ENCODE data around the gene MYO18B. TPM values are rescaled to one million over a fixed set of nuclear protein-coding genes. Genes with fewer than 3 reads are reported as not detected.

The MYO18B gene
- total RNA-seq, 1 experiment from 2014 or later, result 0.05 TPM

- no peaks in the 10 kb centered on the region for H3K27me3 ChIP-seq (ENCODE audit: insufficient read depth, low read length)
- no peaks in the 10 kb centered on the region for H4K20me1 ChIP-seq (ENCODE audit: insufficient read depth)
- H3K27ac ChIP-seq (ENCODE audit: low read depth, low read length), result no peak overlapping the region
- no TSS peak for BruUV-seq (replicated peaks)
- no peak overlapping the region for H3K4me2 ChIP-seq (ENCODE audit: low read length)
- DNase-seq (ENCODE audit: low read depth, low spot score) (no peak), ATAC-seq (no peak)
- no peaks in the 10 kb centered on the region for H3K79me2 ChIP-seq (ENCODE audit: insufficient read depth, low read length)
- no peaks in the 10 kb centered on the region for H3K36me3 ChIP-seq (ENCODE audit: control insufficient read depth in 1 of 2, insufficient read depth in 2 of 2, low read length in 2 of 2)
- POLR2A ChIA-PET, result no interaction called here
- H3K4me1 ChIP-seq (ENCODE audit: control insufficient read depth in 1 of 2, insufficient read depth in 2 of 2, low read length in 2 of 2), result no peaks in the 10 kb centered on the region
- RAD21 ChIA-PET (ENCODE audit: low non-redundant PET in 1 of 2, low total read pairs in 2 of 2, uncharacterized antibody in 2 of 2, unreplicated experiment in 2 of 2), result interaction anchor here in 1 of 2 experiments (0.6 kb wide), 1 partner anchor 221 kb away, joined by 3 read pairs; no protein-coding TSS in a partner anchor
- CTCF ChIA-PET, result no interaction called here
- no peak overlapping the region for H2AFZ ChIP-seq (ENCODE audit: low read depth, low read length, poor library complexity, severe bottlenecking)
- H3K9ac ChIP-seq (ENCODE audit: low read length), result no peak overlapping the region
- TF ChIP-seq EGR1 (IDR thresholded peaks at IDR 0.05; ENCODE audit: low read depth) (no peak), SP1 (IDR thresholded peaks at IDR 0.05; ENCODE audit: low read depth) (no peak), ZNF274 (IDR thresholded peaks at IDR 0.05; ENCODE audit: low read depth, low read length) (no peak), ZBTB33 (IDR thresholded peaks at IDR 0.05; ENCODE audit: extremely low read depth, insufficient replicate concordance, low read length) (no peak), ELF1 (IDR thresholded peaks at IDR 0.05; ENCODE audit: borderline replicate concordance, low read depth) (no peak), POLR2A (IDR thresholded peaks at IDR 0.05; ENCODE audit: borderline replicate concordance, extremely low read depth, insufficient read depth, insufficient read length) (no peak)
- no peaks in the 10 kb centered on the region for H3K9me2 ChIP-seq (ENCODE audit: insufficient read depth)
- intact Hi-C loops (cut with micrococcal nuclease), result no loop called here
- no peaks in the 10 kb centered on the region for H3K9me3 ChIP-seq (ENCODE audit: control insufficient read depth in 1 of 2, insufficient read depth in 1 of 2, low read depth in 1 of 2, low read length in 2 of 2)
- no peak overlapping the region for H3K4me3 ChIP-seq (replicated peaks in 1 of 2; ENCODE audit: low read depth in 1 of 2, low read length in 2 of 2)
These were observed 44.8 kb upstream of the MYO18B start for GRCh38 chr22:25697181-25697664.

GRCh38 chr22:25697978-25698377, 44.0 kb upstream of the MYO18B start:
- DNase-seq (ENCODE audit: low read depth, low spot score) (no peak), ATAC-seq (no peak)
- no TSS peak for BruUV-seq (replicated peaks)
- RAD21 ChIA-PET (ENCODE audit: low non-redundant PET in 1 of 2, low total read pairs in 2 of 2, uncharacterized antibody in 2 of 2, unreplicated experiment in 2 of 2), result interaction anchor here in 1 of 2 experiments (0.6 kb wide), 1 partner anchor 221 kb away, joined by 3 read pairs; no protein-coding TSS in a partner anchor
- Histone ChIP-seq H3K4me3 (replicated peaks in 1 of 2; ENCODE audit: low read depth in 1 of 2, low read length in 2 of 2) (no peak overlapping the region), H2AFZ (ENCODE audit: low read depth, low read length, poor library complexity, severe bottlenecking) (no peak overlapping the region), H3K27me3 (ENCODE audit: insufficient read depth, low read length) (no peaks in the 10 kb centered on the region), H3K9me3 (ENCODE audit: control insufficient read depth in 1 of 2, insufficient read depth in 1 of 2, low read depth in 1 of 2, low read length in 2 of 2) (no peaks in the 10 kb centered on the region), H3K79me2 (ENCODE audit: insufficient read depth, low read length) (no peaks in the 10 kb centered on the region), H3K4me2 (ENCODE audit: low read length) (no peak overlapping the region), H3K36me3 (ENCODE audit: control insufficient read depth in 1 of 2, insufficient read depth in 2 of 2, low read length in 2 of 2) (no peaks in the 10 kb centered on the region), H4K20me1 (ENCODE audit: insufficient read depth) (no peaks in the 10 kb centered on the region), H3K4me1 (ENCODE audit: control insufficient read depth in 1 of 2, insufficient read depth in 2 of 2, low read length in 2 of 2) (no peaks in the 10 kb centered on the region), H3K9me2 (ENCODE audit: insufficient read depth) (no peaks in the 10 kb centered on the region), H3K9ac (ENCODE audit: low read length) (no peak overlapping the region), H3K27ac (ENCODE audit: low read depth, low read length) (no peak overlapping the region)
- POLR2A ChIA-PET, result no interaction called here
- intact Hi-C loops (cut with micrococcal nuclease), result no loop called here
- CTCF ChIA-PET, result no interaction called here
- TF ChIP-seq CEBPB (IDR thresholded peaks at IDR 0.05; ENCODE audit: low read depth) (no peak), TCF7L2 (IDR thresholded peaks at IDR 0.05; ENCODE audit: borderline replicate concordance, extremely low read depth, insufficient read depth, insufficient read length) (no peak), SP1 (IDR thresholded peaks at IDR 0.05; ENCODE audit: low read depth) (no peak), ZFX (IDR thresholded peaks at IDR 0.05) (no peak), ATF3 (IDR thresholded peaks at IDR 0.05) (no peak), YY1 (IDR thresholded peaks at IDR 0.05; ENCODE audit: extremely low read depth, insufficient replicate concordance, low read depth, low read length) (no peak), JUND (IDR thresholded peaks at IDR 0.05) (no peak), EZH2 (IDR thresholded peaks at IDR 0.05) (no peak), RAD21 (IDR thresholded peaks at IDR 0.05; ENCODE audit: low read depth) (no peak), POLR2A (IDR thresholded peaks at IDR 0.05; ENCODE audit: borderline replicate concordance, extremely low read depth, insufficient read depth, insufficient read length) (no peak), ZNF274 (IDR thresholded peaks at IDR 0.05; ENCODE audit: low read depth, low read length) (no peak), FOSL1 (IDR thresholded peaks at IDR 0.05; ENCODE audit: low read depth) (no peak), POLR2AphosphoS5 (IDR thresholded peaks at IDR 0.05; ENCODE audit: low read depth, low read length) (no peak), MAX (IDR thresholded peaks at IDR 0.05) (no peak)
